Aorta (tissue), 4 donors: ENCODE measurements around the gene SDCBP2. TPM values are rescaled to one million over a fixed set of nuclear protein-coding genes. Genes with fewer than 3 reads are reported as not detected.

Experiments used
- polyA plus RNA-seq, 2 donors: library from polyadenylated mRNA; stranded (reverse); fragments of 200-250 nt; gene quantifications; one replicate each; pipeline ENCODE4 v1.2.3, GENCODE V29; 2013
- total RNA-seq, 2 donors: library from RNA; stranded (reverse); fragmentation: NEBNext Ultra II Directional; extraction: Animal tissue kit (Norgen Biotek cat#: 25700); gene quantifications; one replicate each; pipeline ENCODE4 v1.2.1, GENCODE V29; 2021
- donor health status: healthy with polysubstance abuse.
- donor health status: Bipolar disorder and iron deficiency.
- donor health status: DM: no; HTN: no; CAD: no.
- donor health status: DM: yes; HTN: yes; CAD: no.

Gene SDCBP2
- total and polyA plus RNA-seq, 4 donors: 4.0 to 63.4 (median 6.1) TPM

Other genes starting within 250 kb of the SDCBP2 start
- gene PSMF1, start 210.5 kb downstream of the SDCBP2 start, total RNA-seq: 100 to 1,000 TPM in 1 of 2 donors, 10 to 100 TPM in 1; 96.9 to 105 TPM
- 10 to 100 TPM; 39.3 to 70.6 TPM for gene PSMF1, start 210.5 kb downstream of the SDCBP2 start, polyA plus RNA-seq
- gene TMEM74B, start 144.2 kb downstream of the SDCBP2 start, total RNA-seq: 1 to 10 TPM in 1 of 2 donors, under 1 TPM in 1; 0.71 to 3.8 TPM
- gene TMEM74B, start 144.2 kb downstream of the SDCBP2 start, polyA plus RNA-seq: 1 to 10 TPM in 1 of 2 donors, not detected in 1; 1.9 TPM
- gene C20orf202, start 125.7 kb downstream of the SDCBP2 start, total RNA-seq: under 1 TPM in 1 of 2 donors, not detected in 1; 0.54 TPM
- under 1 TPM; 0.26 to 0.88 TPM for gene C20orf202, start 125.7 kb downstream of the SDCBP2 start, polyA plus RNA-seq
- not detected for gene RAD21L1, start 103.1 kb downstream of the SDCBP2 start, total RNA-seq
- gene RAD21L1, start 103.1 kb downstream of the SDCBP2 start, polyA plus RNA-seq: not detected
- 1 to 10 TPM; 4.9 to 6.2 TPM for gene SNPH, start 62.8 kb downstream of the SDCBP2 start, total RNA-seq
- gene SNPH, start 62.8 kb downstream of the SDCBP2 start, polyA plus RNA-seq: 1 to 10 TPM; 1.3 to 6.8 TPM
- gene FKBP1A, start 63.9 kb upstream of the SDCBP2 start, total RNA-seq: 100 to 1,000 TPM; 249 to 273 TPM
- 100 to 1,000 TPM; 105 to 202 TPM for gene FKBP1A, start 63.9 kb upstream of the SDCBP2 start, polyA plus RNA-seq
- gene NSFL1C, start 137.7 kb upstream of the SDCBP2 start, total RNA-seq: 10 to 100 TPM; 61.3 to 71.3 TPM
- 10 to 100 TPM; 35.6 to 59.7 TPM for gene NSFL1C, start 137.7 kb upstream of the SDCBP2 start, polyA plus RNA-seq
- 10 to 100 TPM; 12.9 to 27.3 TPM for gene SIRPB2, start 162.3 kb upstream of the SDCBP2 start, total RNA-seq
- gene SIRPB2, start 162.3 kb upstream of the SDCBP2 start, polyA plus RNA-seq: 1 to 10 TPM in 1 of 2 donors, under 1 TPM in 1; 1.00 to 4.1 TPM
- gene SIRPD, start 228.6 kb upstream of the SDCBP2 start, total RNA-seq: under 1 TPM; 0.30 to 0.42 TPM
- not detected for gene SIRPD, start 228.6 kb upstream of the SDCBP2 start, polyA plus RNA-seq